Neuronal stem cell (in vitro differentiated cells): ENCODE data around the gene CDH13.

ENCODE experiments used
- DNase-seq: peaks from one replicate; pipeline ENCODE4 v3.0.0-alpha.2; 2013; ENCODE audit warnings: low spot score
- H2AFZ ChIP-seq: one replicate; pipeline ENCODE4 v1.6.1; 2013; ENCODE audit warnings: mild to moderate bottlenecking, low read length, inconsistent platforms
- H2AK5ac ChIP-seq: 2 replicates; pipeline ENCODE4 v1.6.1; 2013; ENCODE audit warnings: low read depth, mild to moderate bottlenecking, inconsistent platforms, low read length, moderate library complexity, mixed read lengths
- H2BK120ac ChIP-seq: 2 replicates; pipeline ENCODE4 v1.6.1; 2013; ENCODE audit warnings: low read depth, mild to moderate bottlenecking, inconsistent platforms, low read length, moderate library complexity, mixed read lengths
- H2BK12ac ChIP-seq: one replicate; pipeline ENCODE4 v1.6.1; 2013; ENCODE audit warnings: low read length, inconsistent platforms
- H2BK15ac ChIP-seq: 2 replicates; pipeline ENCODE4 v1.6.1; 2013; ENCODE audit warnings: mild to moderate bottlenecking, low read length, inconsistent platforms, mixed read lengths
- H2BK5ac ChIP-seq: one replicate; pipeline ENCODE4 v1.6.1; 2013; ENCODE audit warnings: inconsistent platforms, mild to moderate bottlenecking, low read length, moderate library complexity
- H3K14ac ChIP-seq: one replicate; pipeline ENCODE4 v1.6.1; 2013; ENCODE audit warnings: low read length, inconsistent platforms
- H3K18ac ChIP-seq: 2 replicates; pipeline ENCODE4 v1.6.1; 2013; ENCODE audit warnings: low read length, inconsistent platforms
- H3K23ac ChIP-seq: 2 replicates; pipeline ENCODE4 v1.6.1; 2013; ENCODE audit warnings: low read depth, mild to moderate bottlenecking, mixed read lengths, low read length, inconsistent platforms; ENCODE audit not compliant: poor library complexity
- H3K27ac ChIP-seq: replicated peaks from 3 replicates; pipeline ENCODE4 v1.5.1; 2013; ENCODE audit warnings: low read length, inconsistent platforms
- H3K27me3 ChIP-seq, 3 experiments: 2 replicates each; pipeline ENCODE4 v1.6.1; 2013; ENCODE audit warnings: low read length in 3 of 3, mild to moderate bottlenecking in 2 of 3, inconsistent platforms in 1 of 3, low read depth in 1 of 3, mixed read lengths in 1 of 3, moderate library complexity in 1 of 3; ENCODE audit not compliant: control insufficient read depth in 3 of 3, insufficient read depth in 3 of 3
- H3K36me3 ChIP-seq, 2 donors: replicated peaks in 1 of 2; 2 replicates each; pipeline ENCODE4 v1.6.1; 2013; ENCODE audit warnings: low read length in 2 of 2; ENCODE audit not compliant: control insufficient read depth in 2 of 2, insufficient read depth in 2 of 2
- H3K4ac ChIP-seq: 2 replicates; pipeline ENCODE4 v1.6.1; 2013; ENCODE audit warnings: inconsistent platforms, mild to moderate bottlenecking, low read length, moderate library complexity
- H3K4me1 ChIP-seq, 2 donors: 1 replicate in 1 of 2; 2 replicates in 1 of 2; pipeline ENCODE4 v1.6.1; 2013; ENCODE audit warnings: low read length in 2 of 2, low read depth in 1 of 2; ENCODE audit not compliant: control insufficient read depth in 2 of 2, insufficient read depth in 1 of 2
- H3K4me2 ChIP-seq: one replicate; pipeline ENCODE4 v1.6.1; 2013; ENCODE audit warnings: mild to moderate bottlenecking, low read length, inconsistent platforms; ENCODE audit not compliant: insufficient read depth, poor library complexity, severe bottlenecking
- H3K4me3 ChIP-seq, 2 donors: 2 replicates each; pipeline ENCODE4 v1.5.1; 2013; ENCODE audit warnings: low read length in 2 of 2, mild to moderate bottlenecking in 2 of 2, inconsistent platforms in 1 of 2, moderate library complexity in 1 of 2
- H3K79me1 ChIP-seq: one replicate; pipeline ENCODE4 v1.6.1; 2013; ENCODE audit warnings: low read depth, mild to moderate bottlenecking, inconsistent platforms, low read length, moderate library complexity
- H3K9ac ChIP-seq: one replicate; pipeline ENCODE4 v1.6.1; 2013; ENCODE audit warnings: mild to moderate bottlenecking, low read depth, low read length, inconsistent platforms; ENCODE audit not compliant: poor library complexity
- H3K9me3 ChIP-seq, 2 donors: replicated peaks in 1 of 2; 2 replicates each; pipeline versions ENCODE3 to v1.6.1; 2013; ENCODE audit warnings: low read length in 2 of 2, mild to moderate bottlenecking in 2 of 2, inconsistent platforms in 1 of 2, low read depth in 1 of 2, mixed read lengths in 1 of 2, moderate library complexity in 1 of 2; ENCODE audit not compliant: control insufficient read depth in 2 of 2, insufficient read depth in 1 of 2
- H4K8ac ChIP-seq: one replicate; pipeline ENCODE4 v1.6.1; 2013; ENCODE audit warnings: low read depth, mild to moderate bottlenecking, inconsistent platforms, low read length, moderate library complexity
- H4K91ac ChIP-seq: one replicate; pipeline ENCODE4 v1.6.1; 2013; ENCODE audit warnings: low read length, low read depth, mild to moderate bottlenecking, inconsistent platforms; ENCODE audit not compliant: poor library complexity
- WGBS, 2 donors: extraction: QIAGEN DNeasy Blood & Tissue Kit; methylation state at CpG; one replicate each; pipeline ENCODE4 v1.1.7; 2013; ENCODE audit warnings: missing lambda C conversion rate in 2 of 2, mixed read lengths in 1 of 2; ENCODE audit not compliant: insufficient read length in 2 of 2, insufficient replicate concordance in 1 of 2; ENCODE audit errors: extremely low coverage in 2 of 2; 5-methylcytosine and 5-hydroxymethylcytosine counted together

CDH13 gene

DNA sequence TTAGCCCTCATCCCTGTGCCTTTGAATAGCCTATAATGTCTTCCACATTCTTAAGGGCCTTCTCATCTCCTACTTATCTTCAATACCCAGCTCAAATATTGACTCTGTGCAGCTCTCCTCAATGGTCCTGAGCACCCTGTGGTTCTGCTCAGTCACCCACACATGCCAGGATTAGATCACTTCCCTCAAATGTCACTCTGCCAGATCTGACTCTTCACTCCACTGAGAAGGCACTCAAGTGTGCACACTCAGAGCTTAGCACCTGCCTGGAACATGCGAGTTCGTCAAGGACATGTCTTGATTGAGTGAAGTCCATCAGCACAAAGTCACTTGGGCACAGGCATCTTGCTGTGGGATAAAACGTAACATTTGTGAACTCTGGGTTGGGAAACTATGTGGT is 404.8 kb downstream of the CDH13 start:
- DNase-seq: no peak
- H3K27ac ChIP-seq: no peak overlapping the region
- WGBS, 2 donors: no CpG with 5 or more reads among the region's 3 CpGs

DNA sequence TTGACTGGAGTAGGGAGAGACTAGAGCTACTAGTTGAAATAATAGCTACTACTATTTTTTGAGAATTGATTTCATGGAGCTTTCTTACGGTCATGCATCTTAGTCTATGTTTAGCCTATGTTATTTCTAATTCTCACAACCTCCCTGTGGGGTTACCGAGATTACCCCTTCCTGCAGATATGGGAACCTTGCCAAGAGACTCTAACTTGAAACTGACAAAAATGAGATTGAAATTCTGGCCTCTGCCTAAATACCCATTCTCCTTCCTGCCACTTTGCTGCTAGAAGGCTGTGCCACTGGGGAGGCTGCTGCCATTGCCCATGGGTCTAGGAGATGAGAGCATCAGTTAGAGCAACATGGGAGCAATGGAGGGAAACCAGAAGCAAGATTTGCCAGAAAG is 410.3 kb downstream of the CDH13 start:
- H3K4me2 ChIP-seq: no peak overlapping the region
- H3K4me1 ChIP-seq: no peaks in the 10 kb centered on the region
- no CpG with 5 or more reads among the region's 2 CpGs for WGBS, 2 donors
- H3K9ac ChIP-seq: no peak overlapping the region
- no peak overlapping the region for H3K23ac ChIP-seq
- no peak for DNase-seq
- H3K4ac ChIP-seq: no peak overlapping the region
- no peak overlapping the region for H3K14ac ChIP-seq
- H2AK5ac ChIP-seq: no peak overlapping the region
- no peaks in the 10 kb centered on the region for H3K9me3 ChIP-seq
- H3K27me3 ChIP-seq: no peaks in the 10 kb centered on the region
- H2BK15ac ChIP-seq: no peak overlapping the region
- H2BK120ac ChIP-seq: no peak overlapping the region
- no peak overlapping the region for H4K8ac ChIP-seq
- no peak overlapping the region for H4K91ac ChIP-seq
- no peak overlapping the region for H3K18ac ChIP-seq
- H3K4me3 ChIP-seq: no peak overlapping the region
- H2BK12ac ChIP-seq: no peak overlapping the region
- no peak overlapping the region for H2AFZ ChIP-seq
- no peak overlapping the region for H3K27ac ChIP-seq
- H2BK5ac ChIP-seq: no peak overlapping the region
- no peaks in the 10 kb centered on the region for H3K79me1 ChIP-seq
- no peaks in the 10 kb centered on the region for H3K36me3 ChIP-seq

More for the DNA sequence above, 404.8 kb downstream of the CDH13 start:
- H3K27me3 ChIP-seq: no peaks in the 10 kb centered on the region
- H3K36me3 ChIP-seq: no peaks in the 10 kb centered on the region
- H3K23ac ChIP-seq: no peak overlapping the region
- H3K4me3 ChIP-seq: no peak overlapping the region
- H3K18ac ChIP-seq: no peak overlapping the region
- H3K79me1 ChIP-seq: no peaks in the 10 kb centered on the region
- H3K4ac ChIP-seq: no peak overlapping the region
- no peak overlapping the region for H2BK15ac ChIP-seq
- no peak overlapping the region for H2BK12ac ChIP-seq
- H3K9me3 ChIP-seq: no peaks in the 10 kb centered on the region
- H3K14ac ChIP-seq: no peak overlapping the region
- H2BK5ac ChIP-seq: no peak overlapping the region
- no peak overlapping the region for H2AK5ac ChIP-seq
- H2BK120ac ChIP-seq: no peak overlapping the region
- H3K4me1 ChIP-seq: no peaks in the 10 kb centered on the region
- no peak overlapping the region for H2AFZ ChIP-seq
- peak overlapping the region; percentile 40 for H4K91ac ChIP-seq
- H3K4me2 ChIP-seq: no peak overlapping the region
- no peak overlapping the region for H4K8ac ChIP-seq
- H3K9ac ChIP-seq: no peak overlapping the region

DNA sequence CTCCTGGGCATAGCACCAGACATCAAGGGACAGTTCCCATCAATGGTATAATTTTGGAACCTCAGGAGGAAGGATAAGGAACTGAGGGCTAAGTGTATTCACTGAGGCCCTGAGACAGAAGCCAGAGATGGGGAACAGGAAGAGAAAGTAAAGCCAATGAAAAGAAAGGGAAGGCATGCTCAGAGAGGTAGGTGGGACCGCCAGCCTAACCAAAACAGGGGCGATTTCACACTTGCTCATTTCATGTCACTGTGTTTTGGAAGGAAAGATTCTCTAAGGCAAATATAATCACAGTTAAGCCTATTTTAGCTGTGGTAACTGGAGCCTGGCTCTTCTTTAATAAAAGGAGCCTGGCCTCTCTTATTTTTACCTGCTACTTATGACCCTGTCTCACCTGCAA is 411.1 kb downstream of the CDH13 start:
- Histone ChIP-seq H3K27ac (no peak overlapping the region), H3K14ac (no peak overlapping the region), H3K79me1 (no peaks in the 10 kb centered on the region), H3K27me3 (no peaks in the 10 kb centered on the region), H3K4me3 (no peak overlapping the region), H3K36me3 (no peaks in the 10 kb centered on the region), H2BK120ac (no peak overlapping the region), H4K91ac (no peak overlapping the region), H3K4ac (no peak overlapping the region), H3K9ac (no peak overlapping the region), H3K4me1 (no peaks in the 10 kb centered on the region), H4K8ac (no peak overlapping the region), H2BK12ac (no peak overlapping the region), H3K4me2 (no peak overlapping the region), H3K23ac (no peak overlapping the region), H2BK5ac (no peak overlapping the region), H3K18ac (no peak overlapping the region), H3K9me3 (no peaks in the 10 kb centered on the region), H2AFZ (no peak overlapping the region), H2BK15ac (no peak overlapping the region), H2AK5ac (no peak overlapping the region)
- WGBS, 2 donors: no CpG with 5 or more reads among the region's 2 CpGs
- DNase-seq: no peak

DNA sequence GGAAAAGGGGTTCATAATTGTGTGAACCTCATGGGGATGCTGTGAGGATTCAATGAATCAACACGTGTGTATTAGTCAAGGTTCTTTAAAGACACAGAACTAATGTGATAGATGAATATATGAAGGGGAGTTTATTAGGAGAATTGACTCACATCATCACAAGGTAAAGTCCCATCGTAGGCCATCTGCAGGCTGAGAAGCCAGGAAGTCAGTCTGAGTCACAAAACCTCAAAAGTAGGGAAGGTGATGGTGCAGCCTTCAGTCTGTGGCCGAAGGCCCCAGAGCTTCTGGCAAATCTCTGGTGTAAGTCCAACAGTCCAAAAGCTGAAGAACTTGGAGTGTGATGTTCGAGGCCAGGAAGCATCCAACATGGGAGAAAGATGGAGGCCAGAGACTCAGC is 413.4 kb downstream of the CDH13 start:
- Histone ChIP-seq H3K27me3 (no peaks in the 10 kb centered on the region), H2BK15ac (no peak overlapping the region), H2BK120ac (no peak overlapping the region), H3K9ac (no peak overlapping the region), H2BK5ac (no peak overlapping the region), H3K79me1 (no peaks in the 10 kb centered on the region), H3K36me3 (no peaks in the 10 kb centered on the region), H3K18ac (no peak overlapping the region), H4K8ac (no peak overlapping the region), H2AK5ac (no peak overlapping the region), H3K4me1 (no peaks in the 10 kb centered on the region), H2AFZ (no peak overlapping the region), H3K4me3 (no peak overlapping the region), H3K4ac (no peak overlapping the region), H3K4me2 (no peak overlapping the region), H3K23ac (no peak overlapping the region), H3K14ac (no peak overlapping the region), H3K27ac (no peak overlapping the region), H2BK12ac (no peak overlapping the region), H3K9me3 (no peaks in the 10 kb centered on the region), H4K91ac (no peak overlapping the region)
- no peak for DNase-seq
- no CpG with 5 or more reads among the region's 4 CpGs for WGBS, 2 donors
